Measurements from ENCODE around the gene SEMA7A. TPM values are rescaled to one million over a fixed set of nuclear protein-coding genes. Genes with fewer than 3 reads are reported as not detected.
A peak's percentile ranks its signal among the peaks of the same experiment; 100 is the strongest.

The SEMA7A gene
- total and polyA plus RNA-seq, 9 of the 15 experiments (the other 6 are each of a cell fraction or from before 2014, with no cell fraction given), result 0.04 to 8.2 (median 5.4) TPM; not detected in 1

GRCh38 chr15:74389241-74390048 lies 44.3 kb downstream of the SEMA7A start (continued):
- TF ChIP-seq ZBTB9 (CRISPR knock-in tag; IDR thresholded peaks at IDR 0.05) (peak; percentile 90; the same call in 1 of the 2 replicates), ZNF740 (CRISPR knock-in tag; IDR thresholded peaks at IDR 0.05) (no peak), ZNF740 (tag; IDR thresholded peaks at IDR 0.05) (peak in 1 of 2 experiments; percentile 92; a peak in 2 of 4 replicates), XRCC3 (IDR thresholded peaks at IDR 0.05) (no peak), ATF3 (IDR thresholded peaks at IDR 0.05) (peak; percentile 61; the same call in 1 of the 2 replicates), ATF3 (CRISPR knock-in tag; conservative IDR thresholded peaks at IDR 0.05) (0 out of 2 replicates have a peak, but pooled peaks have one; percentile 15), BHLHE40 (IDR thresholded peaks at IDR 0.05; ENCODE audit: low read length) (peak; percentile 82), SREBF1 (IDR thresholded peaks at IDR 0.05; ENCODE audit: borderline replicate concordance, low read depth, low read length) (peak; percentile 31; the same call in 1 of the 2 replicates), SRSF3 (IDR thresholded peaks at IDR 0.05; ENCODE audit: insufficient read depth, low read length) (no peak), NR3C1 (CRISPR knock-in tag; IDR thresholded peaks at IDR 0.05) (no peak), CBFB (CRISPR knock-in tag; IDR thresholded peaks at IDR 0.05) (peak; percentile 94), SMARCC2 (IDR thresholded peaks at IDR 0.05; ENCODE audit: low read depth) (peak; percentile 99), MAFF (IDR thresholded peaks at IDR 0.05; ENCODE audit: low read length) (no peak), ZSCAN29 (IDR thresholded peaks at IDR 0.05) (no peak), ARNT (IDR thresholded peaks at IDR 0.05) (peak; percentile 94 to 97), CEBPG (CRISPR knock-in tag; IDR thresholded peaks at IDR 0.05) (peak; percentile 58), CEBPG (tag; conservative IDR thresholded peaks at IDR 0.05 in 1 of 2, IDR thresholded peaks at IDR 0.05 in 1 of 2) (peak; percentile 58 to 69; a peak in 3 of 4 replicates), ZNF77 (CRISPR knock-in tag; IDR thresholded peaks at IDR 0.05) (no peak), PHF21A (IDR thresholded peaks at IDR 0.05; ENCODE audit: borderline replicate concordance, low read depth) (peak; percentile 64; the same call in 1 of the 2 replicates), ZNF408 (CRISPR knock-in tag; IDR thresholded peaks at IDR 0.05; ENCODE audit: low read depth) (no peak), HMG20A (CRISPR knock-in tag; conservative IDR thresholded peaks at IDR 0.05) (peak; percentile 56; the same call in 1 of the 2 replicates), SIN3B (IDR thresholded peaks at IDR 0.05; ENCODE audit: low read depth) (no peak)
- TF ChIP-seq, protein P1, sequence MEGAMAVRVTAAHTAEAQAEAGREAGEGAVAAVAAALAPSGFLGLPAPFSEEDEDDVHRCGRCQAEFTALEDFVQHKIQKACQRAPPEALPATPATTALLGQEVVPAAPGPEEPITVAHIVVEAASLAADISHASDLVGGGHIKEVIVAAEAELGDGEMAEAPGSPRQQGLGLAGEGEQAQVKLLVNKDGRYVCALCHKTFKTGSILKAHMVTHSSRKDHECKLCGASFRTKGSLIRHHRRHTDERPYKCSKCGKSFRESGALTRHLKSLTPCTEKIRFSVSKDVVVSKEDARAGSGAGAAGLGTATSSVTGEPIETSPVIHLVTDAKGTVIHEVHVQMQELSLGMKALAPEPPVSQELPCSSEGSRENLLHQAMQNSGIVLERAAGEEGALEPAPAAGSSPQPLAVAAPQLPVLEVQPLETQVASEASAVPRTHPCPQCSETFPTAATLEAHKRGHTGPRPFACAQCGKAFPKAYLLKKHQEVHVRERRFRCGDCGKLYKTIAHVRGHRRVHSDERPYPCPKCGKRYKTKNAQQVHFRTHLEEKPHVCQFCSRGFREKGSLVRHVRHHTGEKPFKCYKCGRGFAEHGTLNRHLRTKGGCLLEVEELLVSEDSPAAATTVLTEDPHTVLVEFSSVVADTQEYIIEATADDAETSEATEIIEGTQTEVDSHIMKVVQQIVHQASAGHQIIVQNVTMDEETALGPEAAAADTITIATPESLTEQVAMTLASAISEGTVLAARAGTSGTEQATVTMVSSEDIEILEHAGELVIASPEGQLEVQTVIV (CRISPR knock-in tag; IDR thresholded peaks at IDR 0.05; ENCODE audit: borderline replicate concordance), result no peak

Data from K562 (cell line).